GM20000 (cell line): ENCODE measurements around the gene PRG3.
"Not testable (repeated sequence)": the region's sequence is repeated elsewhere in the genome, so short reads cannot be mapped to it uniquely, and the experiment has no call there.

Experiments
- DNase-seq: peaks from one replicate; pipeline ENCODE4 v3.0.0; 2012; ENCODE audit warnings: low spot score
- CTCF ChIP-seq: IDR thresholded peaks from 2 replicates; pipeline ENCODE4 v1.5.1; 2012; ENCODE audit warnings: mild to moderate bottlenecking, control low read depth; ENCODE audit errors: extremely low read depth, missing control alignments

PRG3 gene

GRCh38 chr11:57363131-57364080 is 17.5 kb downstream of the PRG3 start:
- no peak for DNase-seq
- TF ChIP-seq CTCF = no peak

- DNase-seq = no peak
- no peak for TF ChIP-seq CTCF
These were observed 19.0 kb downstream of the PRG3 start for GRCh38 chr11:57361926-57362325.

- not testable (repeated sequence) for DNase-seq
These were observed 19.5 kb downstream of the PRG3 start for GRCh38 chr11:57361420-57361819.

GRCh38 chr11:57360991-57361390 is 20.0 kb downstream of the PRG3 start:
- no peak for DNase-seq

GRCh38 chr11:57359896-57360690 is 20.9 kb downstream of the PRG3 start:
- no peak for DNase-seq
- no peak for TF ChIP-seq CTCF

More at GRCh38 chr11:57360991-57361390, 20.0 kb downstream of the PRG3 start:
- TF ChIP-seq CTCF = no peak

GRCh38 chr11:57359396-57359795 is 21.6 kb downstream of the PRG3 start:
- no peak for DNase-seq
- TF ChIP-seq CTCF = no peak

GRCh38 chr11:57358991-57359390 is 22.0 kb downstream of the PRG3 start:
- no peak for DNase-seq
- no peak for TF ChIP-seq CTCF
